NK-92 (cell line): Measurements from ENCODE around the gene ESR1.

Source experiments
- DNase-seq: peaks from one replicate; lab custom pipeline; 2025; ENCODE audit not compliant: unreplicated experiment; lab: John Stamatoyannopoulos, UW

Gene ESR1

DNA sequence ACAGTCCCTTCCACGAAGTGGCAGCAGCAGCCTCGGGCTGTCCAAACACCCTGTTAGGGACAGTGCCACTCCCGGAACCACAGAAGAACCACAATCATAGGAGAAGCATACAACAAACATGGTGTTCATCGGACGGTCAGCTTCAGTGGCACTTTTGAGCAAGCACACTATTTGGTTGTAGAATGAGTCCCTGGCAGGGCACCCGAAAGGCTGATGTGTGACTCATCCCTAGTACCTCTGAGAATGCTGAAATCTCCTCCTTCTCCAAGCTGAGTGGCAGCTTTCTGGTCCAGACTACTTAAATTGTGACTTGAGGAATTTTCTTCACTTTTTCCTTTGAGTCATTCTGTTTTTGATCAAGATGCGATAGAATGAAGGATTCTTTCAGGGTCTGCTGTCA lies 282.5 kb downstream of the ESR1 start:
- no peak for DNase-seq

DNA sequence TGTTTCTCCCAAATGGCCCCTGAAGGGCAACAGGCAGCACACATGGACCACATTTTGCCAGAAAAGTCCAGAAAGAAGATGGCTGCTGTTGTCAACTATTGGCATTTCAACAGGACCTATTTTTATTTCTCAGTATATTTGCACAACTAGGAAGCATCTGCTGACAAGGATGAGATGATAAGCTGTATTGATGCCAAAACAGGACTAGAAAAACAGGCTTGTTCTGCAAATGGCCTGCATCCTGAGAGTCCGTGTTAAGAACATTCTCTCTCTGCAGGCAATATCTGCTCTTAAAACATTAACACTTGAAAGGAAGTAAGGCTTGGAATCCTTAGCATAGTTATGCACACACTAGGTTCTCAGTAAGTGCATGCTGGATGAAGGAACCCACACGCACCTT lies 283.7 kb downstream of the ESR1 start:
- no peak for DNase-seq

DNA sequence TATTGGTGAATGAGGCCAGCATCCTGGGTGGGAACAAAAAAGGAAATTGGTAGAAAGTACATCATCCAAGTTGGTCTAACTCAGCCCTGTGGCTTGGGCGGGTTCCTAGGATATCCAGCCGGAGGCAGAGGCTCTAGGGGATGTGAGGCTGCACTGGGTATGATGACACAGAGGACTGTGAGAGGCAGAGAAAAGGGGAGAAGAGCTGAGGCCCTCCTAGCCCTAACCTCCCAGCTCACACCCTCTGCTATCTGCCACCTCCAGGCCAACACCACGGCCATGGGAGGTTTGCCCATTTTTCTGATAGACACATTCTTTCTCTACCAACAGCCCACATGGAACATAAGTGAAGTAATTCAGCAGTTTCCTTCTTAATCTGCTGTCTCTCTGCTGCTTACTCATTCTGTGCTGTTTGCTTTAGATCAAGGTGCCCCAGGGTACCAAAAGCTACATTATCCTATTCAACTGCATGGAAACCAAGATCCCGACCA lies 284.4 kb downstream of the ESR1 start:
- DNase-seq: no peak

DNA sequence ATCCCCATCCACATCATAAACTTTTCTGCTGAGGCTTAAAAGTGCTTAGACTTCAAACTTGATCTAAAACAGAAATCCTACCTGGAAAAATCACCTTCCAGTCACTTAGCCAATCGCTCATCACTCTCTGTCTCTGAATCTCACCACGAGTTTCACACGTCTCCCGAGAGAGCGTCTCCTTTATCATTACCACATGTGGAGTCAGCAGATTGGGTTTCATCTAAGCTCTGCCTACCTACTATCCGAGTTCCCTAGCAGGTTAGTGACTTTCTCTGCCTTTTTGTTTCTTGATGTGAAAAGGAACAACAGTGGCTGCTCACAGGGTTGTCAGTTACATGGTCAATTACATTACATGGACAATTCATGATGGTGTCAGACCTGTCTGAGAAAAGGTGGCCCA lies 286.2 kb downstream of the ESR1 start:
- DNase-seq: no peak

DNA sequence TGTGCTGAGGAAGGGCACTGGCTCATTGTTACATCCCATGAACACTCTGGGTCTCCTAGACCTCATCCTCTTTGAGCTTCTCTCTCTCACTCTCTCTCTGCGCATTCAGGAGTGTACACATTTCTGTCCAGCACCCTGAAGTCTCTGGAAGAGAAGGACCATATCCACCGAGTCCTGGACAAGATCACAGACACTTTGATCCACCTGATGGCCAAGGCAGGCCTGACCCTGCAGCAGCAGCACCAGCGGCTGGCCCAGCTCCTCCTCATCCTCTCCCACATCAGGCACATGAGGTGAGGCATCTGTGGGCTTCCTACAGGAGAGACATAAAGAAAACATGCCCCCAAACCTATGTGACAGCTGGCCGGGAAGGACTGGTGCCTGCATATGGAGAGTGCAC lies 286.8 kb downstream of the ESR1 start:
- DNase-seq: no peak

DNA sequence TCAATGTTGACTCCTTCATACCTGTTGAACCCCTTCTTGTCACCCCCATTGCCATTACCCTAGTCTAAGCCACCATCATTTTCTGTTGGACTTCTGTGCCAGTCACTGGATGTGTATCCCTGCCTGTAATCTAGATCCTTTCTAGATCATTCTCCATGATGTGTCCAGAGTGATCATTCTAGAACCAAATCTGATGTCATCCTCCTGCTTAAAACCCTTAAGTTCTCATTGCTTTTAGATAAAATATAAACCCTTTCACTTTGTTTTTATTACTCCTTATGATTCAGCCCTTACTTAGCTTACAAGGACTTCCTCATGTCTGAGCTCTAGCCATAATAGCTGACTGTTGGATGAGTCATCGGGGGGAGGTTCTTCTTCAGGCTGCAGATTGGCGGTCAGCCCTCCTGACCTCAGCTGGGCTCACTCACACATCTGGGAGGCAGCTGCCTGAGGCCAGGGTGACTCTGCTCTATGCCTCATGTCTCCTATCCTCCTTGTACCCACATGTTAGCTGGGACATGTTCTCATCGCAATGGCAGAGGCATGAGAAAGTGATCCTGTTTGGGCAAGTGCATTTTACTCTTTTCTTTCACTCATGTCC lies 287.6 kb downstream of the ESR1 start:
- no peak for DNase-seq

DNA sequence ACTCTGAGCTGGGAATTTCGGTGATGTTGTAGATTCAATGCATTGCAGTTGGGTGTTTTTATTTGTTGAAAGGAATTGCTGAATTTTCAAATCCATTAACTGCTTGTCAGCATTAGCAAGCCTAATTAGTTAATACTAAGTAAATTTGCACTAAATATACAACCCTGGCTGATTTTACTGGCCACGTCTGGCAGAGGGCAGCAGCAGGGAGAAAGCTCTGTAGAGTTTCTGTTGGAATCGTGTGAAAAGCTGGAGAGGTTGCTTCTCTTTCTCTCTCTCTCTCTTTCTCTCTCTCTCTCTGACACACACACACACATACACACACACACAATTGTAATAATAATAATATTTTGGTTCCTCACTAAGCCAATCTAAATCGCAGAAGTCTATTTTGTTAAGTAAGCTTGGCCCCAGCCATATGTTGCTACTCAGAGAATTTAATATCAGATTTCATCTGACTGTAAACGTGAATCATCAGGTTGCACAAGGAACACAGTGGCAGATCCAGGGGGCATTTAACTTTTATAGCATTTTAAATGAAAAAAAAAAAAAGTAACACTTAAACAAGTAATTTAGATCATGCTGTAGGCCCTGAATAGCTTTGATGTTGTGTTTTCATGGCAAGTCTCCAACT lies 289.5 kb downstream of the ESR1 start:
- DNase-seq: no peak

DNA sequence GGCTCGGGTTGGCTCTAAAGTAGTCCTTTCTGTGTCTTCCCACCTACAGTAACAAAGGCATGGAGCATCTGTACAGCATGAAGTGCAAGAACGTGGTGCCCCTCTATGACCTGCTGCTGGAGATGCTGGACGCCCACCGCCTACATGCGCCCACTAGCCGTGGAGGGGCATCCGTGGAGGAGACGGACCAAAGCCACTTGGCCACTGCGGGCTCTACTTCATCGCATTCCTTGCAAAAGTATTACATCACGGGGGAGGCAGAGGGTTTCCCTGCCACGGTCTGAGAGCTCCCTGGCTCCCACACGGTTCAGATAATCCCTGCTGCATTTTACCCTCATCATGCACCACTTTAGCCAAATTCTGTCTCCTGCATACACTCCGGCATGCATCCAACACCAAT lies 291.2 kb downstream of the ESR1 start:
- DNase-seq: no peak

DNA sequence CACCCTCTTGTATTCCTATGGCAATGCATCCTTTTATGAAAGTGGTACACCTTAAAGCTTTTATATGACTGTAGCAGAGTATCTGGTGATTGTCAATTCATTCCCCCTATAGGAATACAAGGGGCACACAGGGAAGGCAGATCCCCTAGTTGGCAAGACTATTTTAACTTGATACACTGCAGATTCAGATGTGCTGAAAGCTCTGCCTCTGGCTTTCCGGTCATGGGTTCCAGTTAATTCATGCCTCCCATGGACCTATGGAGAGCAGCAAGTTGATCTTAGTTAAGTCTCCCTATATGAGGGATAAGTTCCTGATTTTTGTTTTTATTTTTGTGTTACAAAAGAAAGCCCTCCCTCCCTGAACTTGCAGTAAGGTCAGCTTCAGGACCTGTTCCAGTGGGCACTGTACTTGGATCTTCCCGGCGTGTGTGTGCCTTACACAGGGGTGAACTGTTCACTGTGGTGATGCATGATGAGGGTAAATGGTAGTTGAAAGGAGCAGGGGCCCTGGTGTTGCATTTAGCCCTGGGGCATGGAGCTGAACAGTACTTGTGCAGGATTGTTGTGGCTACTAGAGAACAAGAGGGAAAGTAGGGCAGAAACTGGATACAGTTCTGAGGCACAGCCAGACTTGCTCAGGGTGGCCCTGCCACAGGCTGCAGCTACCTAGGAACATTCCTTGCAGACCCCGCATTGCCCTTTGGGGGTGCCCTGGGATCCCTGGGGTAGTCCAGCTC lies 292.1 kb downstream of the ESR1 start:
- no peak for DNase-seq

DNA sequence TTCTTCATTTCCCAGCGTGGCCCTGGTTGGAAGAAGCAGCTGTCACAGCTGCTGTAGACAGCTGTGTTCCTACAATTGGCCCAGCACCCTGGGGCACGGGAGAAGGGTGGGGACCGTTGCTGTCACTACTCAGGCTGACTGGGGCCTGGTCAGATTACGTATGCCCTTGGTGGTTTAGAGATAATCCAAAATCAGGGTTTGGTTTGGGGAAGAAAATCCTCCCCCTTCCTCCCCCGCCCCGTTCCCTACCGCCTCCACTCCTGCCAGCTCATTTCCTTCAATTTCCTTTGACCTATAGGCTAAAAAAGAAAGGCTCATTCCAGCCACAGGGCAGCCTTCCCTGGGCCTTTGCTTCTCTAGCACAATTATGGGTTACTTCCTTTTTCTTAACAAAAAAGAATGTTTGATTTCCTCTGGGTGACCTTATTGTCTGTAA lies 292.7 kb downstream of the ESR1 start:
- DNase-seq: no peak

DNA sequence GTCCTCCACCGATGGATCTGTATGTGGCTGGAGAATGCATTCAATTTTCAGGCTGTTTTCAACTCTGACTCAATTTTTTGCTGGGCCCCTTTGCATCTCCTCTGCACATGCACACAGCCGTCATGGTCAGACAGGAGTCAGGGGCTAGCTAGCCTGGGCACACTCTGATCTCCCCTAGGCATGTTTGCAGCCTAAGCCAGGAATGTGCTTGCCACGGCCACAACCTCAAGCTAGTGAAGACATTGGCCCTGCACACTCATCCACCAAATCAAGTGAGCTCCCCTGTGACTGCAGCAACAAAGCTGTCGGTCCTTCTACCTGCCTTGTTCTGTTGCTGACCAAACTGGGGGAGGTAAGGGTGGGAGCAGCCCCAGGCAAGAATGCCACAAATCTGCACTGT lies 300.5 kb downstream of the ESR1 start:
- DNase-seq: no peak

DNA sequence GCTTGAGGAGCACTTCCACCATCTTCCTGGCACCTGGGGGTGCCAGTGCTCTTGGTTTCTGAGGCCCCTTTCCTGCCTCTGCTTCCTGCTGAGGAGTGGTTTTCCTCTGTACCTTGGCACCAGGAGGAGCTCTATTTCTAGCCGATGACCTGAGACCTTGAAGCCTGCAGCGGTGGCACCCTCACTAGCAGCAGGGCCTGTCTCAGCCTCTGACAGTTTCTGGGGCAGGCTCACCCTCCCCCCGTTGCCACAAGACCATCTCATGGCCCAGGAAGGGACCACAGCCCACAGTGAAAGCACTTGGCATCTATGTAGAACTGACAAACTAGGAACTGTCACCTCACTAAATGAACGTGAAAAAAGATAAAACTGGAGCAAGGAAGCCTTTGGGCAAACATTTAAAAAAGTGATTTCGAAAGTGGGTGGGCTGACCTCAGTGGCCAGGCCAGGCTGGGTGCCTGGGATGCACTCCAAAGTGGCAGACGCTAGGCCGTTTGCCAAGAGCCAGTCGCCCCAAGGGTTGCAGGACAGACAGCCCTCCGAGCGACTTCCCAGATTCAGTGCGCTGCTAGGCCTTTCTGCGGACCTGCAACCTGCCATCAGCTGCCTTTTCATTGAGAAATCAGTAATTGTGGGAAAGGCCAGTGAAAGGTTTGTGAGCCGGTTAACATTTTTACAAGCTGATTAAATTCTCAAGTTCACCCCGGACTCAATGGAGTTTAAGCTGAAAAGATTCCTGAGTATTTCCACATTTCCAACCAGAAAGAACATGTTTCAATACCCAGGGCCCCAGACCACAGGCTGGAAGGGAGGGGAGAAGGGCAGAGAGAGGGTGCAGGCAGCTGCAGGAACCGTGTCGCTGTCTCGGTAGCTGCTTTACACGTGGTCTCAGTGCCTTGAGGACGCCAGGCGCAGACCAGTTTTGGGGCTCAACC lies 303.7 kb downstream of the ESR1 start:
- no peak for DNase-seq

DNA sequence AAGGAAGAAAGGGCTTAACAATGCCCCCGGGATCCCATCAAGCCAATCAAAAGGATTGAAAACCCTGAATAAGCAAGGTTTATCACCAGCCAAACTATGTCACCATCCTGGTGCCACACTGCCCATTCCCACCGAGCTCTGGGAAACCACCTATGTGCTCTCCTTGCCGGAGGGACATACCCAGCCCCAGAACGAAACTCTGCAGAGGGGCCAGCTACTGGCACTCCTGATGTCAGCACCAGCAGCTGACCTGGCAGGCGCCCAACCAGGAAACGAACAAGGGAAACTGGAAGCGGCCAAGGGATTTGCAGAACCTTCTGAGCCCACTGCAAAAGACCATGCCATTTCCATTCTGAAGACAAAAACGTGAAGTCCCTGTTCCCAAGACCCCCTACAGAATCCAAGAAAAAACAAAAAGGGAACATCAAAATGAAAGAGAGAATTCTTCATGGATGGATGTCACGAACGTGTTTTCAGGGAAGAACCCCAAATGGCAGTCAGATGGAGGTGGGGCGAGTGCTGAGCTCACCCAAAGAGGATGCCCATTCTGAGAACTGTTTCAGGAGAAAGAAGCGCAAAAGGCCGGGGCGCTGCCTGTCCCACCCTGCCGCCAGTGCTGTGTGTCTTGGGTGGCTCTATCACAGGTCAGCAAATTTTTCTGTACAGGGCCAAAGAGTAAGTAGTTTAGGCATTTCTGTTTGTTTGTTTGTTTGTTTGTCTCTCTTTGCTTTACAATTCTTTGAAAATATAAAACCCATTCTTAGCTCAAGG lies 305.2 kb downstream of the ESR1 start:
- DNase-seq: no peak

DNA sequence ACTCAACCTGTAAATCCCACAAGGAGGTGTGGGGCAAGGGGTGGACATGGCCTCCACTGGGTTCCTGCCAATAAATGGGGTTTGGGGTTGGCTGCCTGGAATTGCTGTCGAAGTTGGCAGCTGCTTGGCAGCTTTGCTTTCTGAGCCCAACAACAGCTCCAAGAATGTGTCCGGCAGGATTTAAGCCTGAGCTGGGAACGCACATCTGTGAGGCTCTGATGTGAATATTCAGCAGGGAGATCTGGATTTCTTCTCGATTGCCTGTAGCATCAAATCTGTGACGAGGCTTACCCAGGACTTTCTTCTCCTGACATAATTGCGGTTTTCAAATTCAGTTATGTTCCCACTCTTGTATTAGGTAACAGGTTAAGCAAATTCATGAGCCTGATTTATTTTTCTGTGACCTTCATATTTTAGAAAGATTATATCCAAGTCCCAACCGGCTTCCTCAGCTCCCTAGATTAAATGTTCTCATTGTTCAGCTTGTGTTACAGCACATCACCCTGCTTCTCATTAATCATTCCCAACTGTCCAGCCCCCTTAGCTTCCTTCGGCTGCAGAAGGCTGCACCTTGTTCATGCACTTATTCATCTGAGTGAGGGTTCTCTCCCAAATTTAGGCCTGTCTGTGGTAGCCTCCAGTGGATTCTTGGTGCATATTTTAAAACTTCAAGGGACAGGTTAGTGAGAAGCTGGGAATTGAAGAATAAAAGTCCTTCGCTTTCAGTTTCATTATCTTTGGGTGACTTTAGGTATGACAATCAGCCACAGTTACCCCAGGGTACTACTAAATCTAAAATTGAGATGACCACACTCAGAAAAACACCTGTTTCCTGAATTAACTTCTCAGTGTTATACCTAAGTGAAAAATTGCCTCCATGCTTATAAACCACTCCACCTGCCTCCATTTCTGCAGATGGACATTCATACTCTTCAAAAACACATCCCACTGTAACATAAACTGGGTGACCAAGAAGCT lies 310.0 kb downstream of the ESR1 start:
- no peak for DNase-seq

DNA sequence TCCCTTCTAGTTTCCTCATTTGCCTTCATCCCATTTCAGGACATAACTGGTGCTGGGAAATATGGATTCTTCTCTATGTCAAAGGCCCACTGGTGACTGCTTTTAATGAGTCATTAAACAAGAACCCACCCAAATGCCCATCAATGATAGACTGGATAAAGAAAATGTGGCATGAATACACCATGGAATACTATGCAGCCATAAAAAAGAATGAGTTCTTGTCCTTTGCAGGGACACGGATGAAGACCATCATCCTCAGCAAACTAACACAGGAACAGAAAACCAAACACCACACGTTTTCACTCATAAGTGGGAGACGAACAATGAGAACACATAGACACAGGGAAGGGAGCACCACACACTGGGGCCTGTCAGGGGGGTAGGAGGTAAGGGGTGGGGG lies 310.7 kb downstream of the ESR1 start:
- DNase-seq: no peak

DNA sequence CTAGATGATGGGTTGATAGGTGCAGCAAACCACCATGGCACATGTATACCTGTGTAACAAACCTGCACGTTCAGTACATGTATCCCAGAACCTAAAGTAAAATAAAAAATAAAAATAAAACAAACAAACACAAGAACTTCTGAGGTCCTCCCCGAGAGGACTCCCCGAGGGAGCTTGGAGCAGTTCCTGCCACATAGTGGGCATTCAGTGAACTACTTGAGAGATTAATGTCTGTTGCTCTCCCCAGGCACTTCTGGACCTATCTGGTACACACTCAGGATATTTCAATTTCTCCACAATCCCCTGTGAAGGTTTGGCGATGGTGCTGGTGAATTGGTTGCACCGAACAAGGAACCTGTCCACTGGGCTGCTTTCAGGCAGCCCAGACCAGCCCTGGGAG lies 311.2 kb downstream of the ESR1 start:
- DNase-seq: no peak

DNA sequence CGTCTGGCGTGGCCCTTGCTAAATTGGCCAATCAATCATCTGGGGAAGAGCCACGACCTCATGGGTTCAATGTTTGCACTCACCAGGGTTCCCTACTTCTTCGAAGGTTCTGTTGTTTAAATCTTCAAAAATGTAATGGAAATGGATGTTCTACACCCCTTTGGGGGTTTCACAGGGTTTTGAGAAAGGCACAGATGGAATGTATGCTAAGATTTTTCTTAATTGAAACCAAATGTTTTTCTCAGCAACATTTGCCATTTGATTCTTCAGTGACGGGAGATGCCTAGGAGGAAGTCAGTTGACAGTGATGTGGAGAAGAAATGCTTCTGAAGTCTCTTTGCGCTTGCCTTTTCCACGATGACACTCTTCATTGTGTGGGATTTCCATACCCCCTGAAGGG lies 312.3 kb downstream of the ESR1 start:
- no peak for DNase-seq

DNA sequence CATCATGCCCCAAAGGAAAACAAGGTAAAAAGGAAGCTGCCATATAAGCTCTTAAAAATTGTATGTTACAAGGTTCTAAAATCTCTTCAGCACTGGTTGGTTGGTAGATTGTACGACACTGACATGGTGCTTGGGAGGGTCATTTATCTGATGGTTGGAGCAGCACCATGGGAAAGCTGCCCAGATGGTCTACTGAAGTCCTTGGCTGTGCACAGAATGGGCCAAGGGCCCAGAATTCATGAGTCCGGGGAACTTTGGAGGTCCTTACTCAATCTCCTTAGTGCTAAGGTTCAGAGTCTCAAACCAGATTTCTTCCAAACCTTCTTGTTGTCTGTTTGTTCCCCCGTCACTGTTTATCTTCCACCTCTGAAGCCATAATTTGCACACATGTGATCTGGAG lies 314.4 kb downstream of the ESR1 start:
- no peak for DNase-seq

DNA sequence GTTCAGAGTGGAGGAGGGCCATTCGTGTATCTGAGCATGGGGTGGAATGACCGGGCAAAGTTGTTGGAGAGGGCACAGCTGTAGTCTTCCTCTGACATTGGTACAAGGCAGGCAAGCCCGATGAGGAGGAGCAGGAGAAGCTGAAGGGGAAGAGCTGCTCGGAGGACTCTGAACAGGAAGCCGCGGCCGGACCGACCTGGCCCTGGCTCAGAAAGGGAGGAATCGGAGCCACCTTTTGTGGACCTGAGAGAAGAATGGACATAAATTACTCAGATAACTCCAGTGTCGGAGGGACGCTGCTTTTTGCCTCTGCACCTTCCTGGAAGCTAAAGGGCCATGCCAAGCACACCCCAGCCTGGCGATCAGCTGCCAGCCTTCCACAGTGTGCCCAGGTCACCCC lies 315.0 kb downstream of the ESR1 start:
- DNase-seq: no peak
